ENCODE data around the gene SLC1A2.

- TF ChIP-seq CTCF (IDR thresholded peaks at IDR 0.05) (no peak), POLR2AphosphoS5 (IDR thresholded peaks at IDR 0.05) (no peak)
Measured at GRCh38 chr11:35424157-35424940, 5.0 kb upstream of the SLC1A2 start.
